Progenitor cell of endocrine pancreas (in vitro differentiated cells): ENCODE measurements around the gene PIGQ. TPM values are rescaled to one million over a fixed set of nuclear protein-coding genes. Genes with fewer than 3 reads are reported as not detected.

Experiments
- DNase-seq: peaks from one replicate; pipeline ENCODE4 v3.0.0; 2021; ENCODE audit warnings: low spot score; ENCODE audit not compliant: unreplicated experiment
- H3K27ac Mint-ChIP-seq: 2 replicates; pipeline ENCODE4 v1.8.0; 2021; ENCODE audit warnings: mild to moderate bottlenecking, moderate library complexity, mixed read lengths
- H3K27me3 Mint-ChIP-seq: 2 replicates; pipeline ENCODE4 v1.8.0; 2021; ENCODE audit warnings: mixed read lengths
- H3K36me3 Mint-ChIP-seq: 2 replicates; pipeline ENCODE4 v1.8.0; 2022; ENCODE audit warnings: mixed read lengths; ENCODE audit not compliant: insufficient read depth
- H3K4me1 Mint-ChIP-seq: 2 replicates; pipeline ENCODE4 v1.8.0; 2021; ENCODE audit warnings: low read depth, mixed read lengths
- H3K4me3 Mint-ChIP-seq: 2 replicates; pipeline ENCODE4 v1.8.0; 2021; ENCODE audit warnings: low read depth, mild to moderate bottlenecking, moderate library complexity, mixed read lengths
- H3K9me3 Mint-ChIP-seq: 2 replicates; pipeline ENCODE4 v1.8.0; 2021; ENCODE audit warnings: low read depth, mixed read lengths
- total RNA-seq: library from RNA; stranded (reverse); gene quantifications from 2 replicates; pipeline ENCODE4 v1.2.1, GENCODE V29; 2021
- TF ChIP-seq, protein P1 (sequence below): fragments of 200-600 bp; sonication (generic); IDR thresholded peaks from one replicate; pipeline ENCODE4 v1.5.0; 2021; ENCODE audit warnings: antibody characterized with exemption, mild to moderate bottlenecking; ENCODE audit not compliant: unreplicated experiment

Gene PIGQ
- total RNA-seq, 1 donor from 2014 or later = 109 TPM

DNA sequence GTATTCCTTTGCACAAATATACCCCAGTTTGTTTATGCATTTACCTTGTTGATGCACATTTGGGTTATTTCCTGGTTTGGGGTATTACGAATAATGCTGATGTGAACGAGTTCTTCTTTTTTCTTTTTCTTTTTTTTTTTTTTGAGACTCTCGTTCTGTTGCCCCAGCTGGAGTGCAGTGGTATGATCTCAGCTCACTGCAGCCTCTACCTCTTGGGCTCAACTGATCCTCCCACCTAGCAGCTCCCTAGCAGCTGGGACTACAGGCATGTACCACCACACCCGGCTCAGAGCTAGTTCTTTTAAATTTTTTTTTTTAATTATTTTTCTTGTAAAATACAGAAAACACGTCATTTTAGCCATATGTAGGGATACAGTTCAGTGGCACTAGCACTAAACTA, 34.2 kb downstream of the PIGQ start:
- Mint-ChIP-seq H3K9me3 (peaks cover 7% of the 10 kb centered on the region), H3K27me3 (no peaks in the 10 kb centered on the region), H3K4me1 (peaks cover 2% of the 10 kb centered on the region), H3K4me3 (no peak overlapping the region), H3K36me3 (peaks cover 18% of the 10 kb centered on the region), H3K27ac (no peak overlapping the region)
- no peak for DNase-seq
- TF ChIP-seq, protein P1, sequence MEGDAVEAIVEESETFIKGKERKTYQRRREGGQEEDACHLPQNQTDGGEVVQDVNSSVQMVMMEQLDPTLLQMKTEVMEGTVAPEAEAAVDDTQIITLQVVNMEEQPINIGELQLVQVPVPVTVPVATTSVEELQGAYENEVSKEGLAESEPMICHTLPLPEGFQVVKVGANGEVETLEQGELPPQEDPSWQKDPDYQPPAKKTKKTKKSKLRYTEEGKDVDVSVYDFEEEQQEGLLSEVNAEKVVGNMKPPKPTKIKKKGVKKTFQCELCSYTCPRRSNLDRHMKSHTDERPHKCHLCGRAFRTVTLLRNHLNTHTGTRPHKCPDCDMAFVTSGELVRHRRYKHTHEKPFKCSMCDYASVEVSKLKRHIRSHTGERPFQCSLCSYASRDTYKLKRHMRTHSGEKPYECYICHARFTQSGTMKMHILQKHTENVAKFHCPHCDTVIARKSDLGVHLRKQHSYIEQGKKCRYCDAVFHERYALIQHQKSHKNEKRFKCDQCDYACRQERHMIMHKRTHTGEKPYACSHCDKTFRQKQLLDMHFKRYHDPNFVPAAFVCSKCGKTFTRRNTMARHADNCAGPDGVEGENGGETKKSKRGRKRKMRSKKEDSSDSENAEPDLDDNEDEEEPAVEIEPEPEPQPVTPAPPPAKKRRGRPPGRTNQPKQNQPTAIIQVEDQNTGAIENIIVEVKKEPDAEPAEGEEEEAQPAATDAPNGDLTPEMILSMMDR = no peak

DNA sequence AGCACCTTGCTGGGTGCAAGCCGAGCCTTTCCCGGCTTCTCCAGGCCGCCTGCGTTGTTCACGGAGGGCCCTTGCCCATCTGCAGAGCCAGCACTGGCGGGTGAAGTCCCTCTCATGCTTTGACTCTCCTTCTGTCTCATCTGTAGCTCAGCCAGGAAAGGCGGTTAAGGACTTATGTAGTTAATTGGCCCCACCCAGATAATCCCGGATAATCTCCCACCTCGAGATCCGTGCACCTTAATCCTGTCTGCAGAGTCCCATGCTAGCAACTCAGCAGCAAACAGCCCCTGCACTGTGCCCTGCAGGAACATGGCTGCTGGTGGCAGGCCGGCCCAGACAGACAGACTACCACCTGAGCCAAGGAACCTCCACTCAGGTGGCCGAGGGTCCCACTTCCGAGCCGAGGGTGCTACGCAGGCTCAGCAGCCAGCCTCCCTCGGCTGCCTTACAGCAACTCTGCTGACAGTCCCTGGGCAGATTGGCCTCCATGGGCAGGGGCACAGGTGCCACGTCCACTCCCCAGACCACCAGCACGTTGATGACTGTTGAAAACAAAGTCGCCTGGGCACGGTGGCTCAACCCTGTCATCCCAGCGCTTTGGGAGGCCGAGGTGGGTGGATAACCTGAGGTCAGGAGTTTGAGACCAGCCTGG, 37.0 kb downstream of the PIGQ start:
- Mint-ChIP-seq H3K9me3 (peaks cover 7% of the 10 kb centered on the region), H3K27ac (no peak overlapping the region), H3K27me3 (no peaks in the 10 kb centered on the region), H3K36me3 (peaks cover 16% of the 10 kb centered on the region), H3K4me1 (peaks cover 4% of the 10 kb centered on the region), H3K4me3 (no peak overlapping the region)
- TF ChIP-seq, protein P1 = no peak
- DNase-seq = no peak

DNA sequence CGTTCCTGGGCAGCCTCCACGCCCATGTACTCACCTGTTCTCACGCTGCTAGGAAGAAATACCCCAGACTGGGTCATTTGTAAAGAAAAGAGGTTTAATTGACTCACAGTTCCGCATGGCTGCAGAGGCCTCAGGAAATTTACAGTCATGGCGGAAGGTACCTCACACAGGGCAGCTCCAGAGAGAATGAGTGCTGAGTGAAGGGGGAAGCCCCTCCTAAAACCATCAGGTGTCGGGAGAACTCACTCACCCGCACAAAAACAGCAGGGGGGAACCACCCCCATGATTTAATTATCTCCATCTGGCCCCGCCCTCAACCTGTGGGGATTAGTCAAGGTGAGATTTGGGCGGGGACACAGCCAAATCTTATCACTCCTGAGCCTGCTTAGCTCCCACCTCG, 38.3 kb downstream of the PIGQ start:
- H3K27me3 Mint-ChIP-seq = no peaks in the 10 kb centered on the region
- H3K36me3 Mint-ChIP-seq = peaks cover 16% of the 10 kb centered on the region
- H3K9me3 Mint-ChIP-seq = peaks cover 7% of the 10 kb centered on the region
- no peak overlapping the region for H3K27ac Mint-ChIP-seq
- no peak for DNase-seq
- peaks cover 4% of the 10 kb centered on the region for H3K4me1 Mint-ChIP-seq
- H3K4me3 Mint-ChIP-seq = no peak overlapping the region
- TF ChIP-seq, protein P1 = no peak

DNA sequence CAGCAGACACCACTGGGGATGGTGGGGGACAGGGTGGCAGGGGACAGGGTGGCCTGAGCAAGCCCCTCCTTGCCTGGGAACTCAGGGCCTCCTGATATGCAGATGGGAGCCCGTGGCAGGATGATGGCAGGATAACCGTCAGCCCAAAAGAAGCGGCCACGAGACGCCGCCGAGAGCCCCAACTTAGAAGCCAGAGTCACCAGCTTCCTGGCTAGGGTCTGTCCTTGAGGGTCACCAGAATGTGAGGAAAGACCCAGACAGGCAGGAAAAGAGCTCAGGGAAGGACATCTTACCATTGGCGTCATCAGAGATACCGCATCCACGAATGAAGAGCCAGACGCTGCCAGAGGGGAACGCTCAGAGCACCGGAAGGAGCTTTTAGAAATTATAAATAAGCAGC, 39.5 kb downstream of the PIGQ start:
- Mint-ChIP-seq H3K27me3 (no peaks in the 10 kb centered on the region), H3K4me3 (no peak overlapping the region), H3K36me3 (peaks cover 16% of the 10 kb centered on the region), H3K27ac (peak overlapping the region; percentile 83), H3K4me1 (peaks cover 4% of the 10 kb centered on the region), H3K9me3 (peaks cover 6% of the 10 kb centered on the region)
- DNase-seq = no peak
- TF ChIP-seq, protein P1 = no peak

DNA sequence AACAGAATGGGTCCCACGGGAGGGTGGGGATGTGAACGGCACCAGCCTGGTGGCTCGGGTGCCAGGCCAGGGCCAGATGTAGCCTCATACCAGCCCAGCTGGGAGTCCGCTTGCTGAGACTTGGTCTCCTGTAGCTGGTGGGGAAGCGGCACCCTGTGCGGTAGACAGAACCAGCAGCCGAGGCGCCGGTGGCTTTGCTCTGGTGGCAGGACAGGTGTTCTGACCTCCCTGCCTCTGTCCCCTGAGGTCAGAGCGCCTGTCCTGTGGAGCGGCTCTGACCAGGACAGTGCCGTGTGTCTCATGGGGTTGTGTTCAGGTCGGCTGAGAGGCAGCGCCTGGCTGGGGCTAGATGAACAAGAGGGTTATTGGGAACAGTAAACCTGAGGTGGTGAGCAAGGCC, 40.2 kb downstream of the PIGQ start:
- Mint-ChIP-seq H3K9me3 (peaks cover 3% of the 10 kb centered on the region), H3K4me3 (no peak overlapping the region), H3K27me3 (no peaks in the 10 kb centered on the region), H3K4me1 (peaks cover 4% of the 10 kb centered on the region), H3K27ac (no peak overlapping the region), H3K36me3 (peaks cover 17% of the 10 kb centered on the region)
- TF ChIP-seq, protein P1 = no peak
- no peak for DNase-seq
